ENCODE measurements around the gene TSPO2.

TSPO2 gene

GRCh38 chr6:41077536-41077935 lies 35.3 kb downstream of the TSPO2 start:
- DNase-seq = no peak

GRCh38 chr6:41078101-41078500 lies 35.8 kb downstream of the TSPO2 start:
- DNase-seq = no peak

- DNase-seq = no peak
Measured at GRCh38 chr6:41079080-41079479, 36.8 kb downstream of the TSPO2 start.

DNA sequence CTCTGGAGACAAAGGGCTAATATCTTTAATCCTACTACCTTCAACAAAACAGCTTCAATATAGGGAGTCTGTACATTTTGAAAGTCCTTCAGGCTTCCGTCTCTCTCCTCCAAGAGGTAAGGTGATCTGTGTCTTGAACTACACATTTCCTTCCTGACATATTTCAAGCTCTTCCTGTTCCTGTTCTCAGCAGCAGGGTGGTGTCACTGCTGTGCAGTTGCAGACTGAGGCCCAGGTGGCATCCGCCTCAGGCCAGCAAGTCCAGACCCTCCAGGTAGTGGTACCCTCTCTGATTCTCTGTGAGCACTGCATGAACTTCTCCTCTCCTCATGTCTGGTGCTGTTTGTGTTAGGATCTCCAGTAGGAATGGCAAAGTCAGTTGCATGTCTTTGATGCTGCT lies 38.4 kb downstream of the TSPO2 start:
- no peak for DNase-seq

DNA sequence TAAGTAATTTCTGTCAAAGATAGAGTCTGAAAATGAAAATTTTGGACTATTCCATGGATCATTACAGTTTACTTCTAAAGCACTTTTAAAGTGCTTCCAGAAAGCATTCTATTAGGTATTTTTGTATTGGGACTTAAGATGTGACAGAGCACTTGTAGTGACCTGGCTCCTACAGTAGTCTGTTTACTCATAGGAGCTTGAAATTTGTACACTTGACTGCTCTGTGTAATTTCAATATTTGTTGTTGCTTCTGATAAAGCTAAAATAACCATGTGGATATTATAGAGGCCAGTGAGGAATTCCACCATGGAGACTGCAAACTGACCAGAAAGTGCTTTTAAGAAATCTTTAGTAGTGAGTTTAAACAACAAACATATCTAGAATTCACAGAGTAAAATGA lies 40.8 kb downstream of the TSPO2 start:
- no peak for DNase-seq

GRCh38 chr6:41085182-41085581 lies 42.9 kb downstream of the TSPO2 start:
- DNase-seq = no peak

GRCh38 chr6:41088451-41088850 lies 46.2 kb downstream of the TSPO2 start:
- DNase-seq = no peak

DNA sequence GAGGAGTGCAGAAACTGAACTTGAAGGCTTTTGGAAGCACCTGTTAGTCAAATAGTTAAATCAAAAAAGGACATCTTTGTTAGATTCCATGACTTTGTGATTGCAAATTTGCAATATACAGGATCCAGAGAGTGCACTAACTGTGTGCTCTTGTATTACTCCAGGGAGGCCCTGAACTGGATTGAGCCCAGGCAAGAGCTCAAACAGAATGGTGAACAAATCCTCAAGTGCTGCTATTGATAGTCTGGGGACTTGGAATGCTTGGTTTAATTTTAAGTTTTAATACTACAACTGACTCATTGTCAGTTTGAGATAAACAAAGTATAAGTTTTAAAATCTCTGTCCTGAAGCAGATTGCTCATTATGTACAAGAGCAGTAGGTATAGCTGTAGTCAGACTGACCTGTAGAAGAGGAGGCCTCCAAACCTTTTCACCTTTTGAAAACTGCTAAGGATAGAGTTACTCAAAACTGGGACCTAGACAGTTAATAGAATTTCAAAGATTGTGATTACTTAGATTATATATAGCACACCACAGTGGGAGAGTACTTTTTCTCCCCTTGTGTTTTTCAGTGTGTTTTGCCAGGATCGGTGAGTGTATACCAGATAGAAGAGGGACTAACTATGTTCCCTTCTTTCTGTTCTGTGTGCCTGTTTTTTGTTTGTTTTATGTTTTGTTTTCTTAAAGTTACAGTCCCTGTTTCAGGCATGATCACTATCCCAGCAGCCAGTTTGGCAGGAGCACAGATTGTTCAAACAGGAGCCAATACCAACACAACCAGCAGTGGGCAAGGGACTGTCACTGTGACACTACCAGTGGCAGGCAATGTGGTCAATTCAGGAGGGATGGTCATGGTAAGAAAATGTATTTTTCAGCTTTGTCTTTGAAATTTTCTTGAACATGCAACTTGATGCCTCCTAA lies 48.8 kb downstream of the TSPO2 start:
- DNase-seq = no peak

- no peak for DNase-seq
Measured at GRCh38 chr6:41092421-41093140, 50.3 kb downstream of the TSPO2 start.

GRCh38 chr6:41093729-41094128 lies 51.5 kb downstream of the TSPO2 start:
- no peak for DNase-seq

Data from activated CD8-positive, alpha-beta memory T cell treated with anti-CD3 and anti-CD28 coated beads, Interleukin-2, amount 50 U/mL, for 48 hours (primary cell).